Fibroblast of villous mesenchyme (primary cell): Measurements from ENCODE around the gene GRIK1. TPM values are rescaled to one million over a fixed set of nuclear protein-coding genes. Genes with fewer than 3 reads are reported as not detected.
A peak's percentile ranks its signal among the peaks of the same experiment; 100 is the strongest.

ENCODE experiments used
- DNase-seq: peaks from one replicate; pipeline ENCODE4 v3.0.0-alpha.2; 2010; ENCODE audit warnings: low read depth
- H3K4me3 ChIP-seq: 2 replicates; pipeline ENCODE4 v1.5.1; 2011; ENCODE audit warnings: low read depth, mild to moderate bottlenecking, low read length
- total RNA-seq: library from RNA; depleted of rRNA; stranded (reverse); fragments of >200 nt; gene quantifications from 2 replicates; pipeline ENCODE4 v1.2.3, GENCODE V29; 2012
- TF ChIP-seq, protein P1 (sequence below): IDR thresholded peaks from 2 replicates; pipeline ENCODE4 v1.5.1; 2012; ENCODE audit warnings: low read depth, mild to moderate bottlenecking, low read length; ENCODE audit not compliant: insufficient read depth

GRIK1 gene
- total RNA-seq, 1 donor, result under 0.01 TPM

DNA sequence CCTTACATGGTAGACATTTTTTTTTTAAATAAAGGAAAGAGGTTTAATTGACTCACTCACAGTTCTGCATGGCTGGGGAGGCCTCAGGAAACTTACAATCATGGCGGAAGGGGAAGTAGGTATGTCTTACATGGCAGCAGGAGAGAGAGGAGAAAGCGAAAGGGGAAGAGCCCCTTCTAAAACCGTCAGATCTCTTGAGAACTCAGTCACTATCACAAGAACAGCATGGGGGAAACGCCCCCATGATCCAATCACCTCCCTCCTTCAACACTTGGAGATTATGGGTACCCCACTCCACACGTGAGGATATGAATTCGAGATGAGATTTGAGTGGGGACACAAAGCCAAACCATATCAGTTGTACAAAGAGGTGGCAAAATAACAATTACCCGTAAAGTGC, 301.7 kb downstream of the GRIK1 start:
- H3K4me3 ChIP-seq, result no peak overlapping the region
- TF ChIP-seq, protein P1, sequence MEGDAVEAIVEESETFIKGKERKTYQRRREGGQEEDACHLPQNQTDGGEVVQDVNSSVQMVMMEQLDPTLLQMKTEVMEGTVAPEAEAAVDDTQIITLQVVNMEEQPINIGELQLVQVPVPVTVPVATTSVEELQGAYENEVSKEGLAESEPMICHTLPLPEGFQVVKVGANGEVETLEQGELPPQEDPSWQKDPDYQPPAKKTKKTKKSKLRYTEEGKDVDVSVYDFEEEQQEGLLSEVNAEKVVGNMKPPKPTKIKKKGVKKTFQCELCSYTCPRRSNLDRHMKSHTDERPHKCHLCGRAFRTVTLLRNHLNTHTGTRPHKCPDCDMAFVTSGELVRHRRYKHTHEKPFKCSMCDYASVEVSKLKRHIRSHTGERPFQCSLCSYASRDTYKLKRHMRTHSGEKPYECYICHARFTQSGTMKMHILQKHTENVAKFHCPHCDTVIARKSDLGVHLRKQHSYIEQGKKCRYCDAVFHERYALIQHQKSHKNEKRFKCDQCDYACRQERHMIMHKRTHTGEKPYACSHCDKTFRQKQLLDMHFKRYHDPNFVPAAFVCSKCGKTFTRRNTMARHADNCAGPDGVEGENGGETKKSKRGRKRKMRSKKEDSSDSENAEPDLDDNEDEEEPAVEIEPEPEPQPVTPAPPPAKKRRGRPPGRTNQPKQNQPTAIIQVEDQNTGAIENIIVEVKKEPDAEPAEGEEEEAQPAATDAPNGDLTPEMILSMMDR, result no peak
- DNase-seq, result no peak

DNA sequence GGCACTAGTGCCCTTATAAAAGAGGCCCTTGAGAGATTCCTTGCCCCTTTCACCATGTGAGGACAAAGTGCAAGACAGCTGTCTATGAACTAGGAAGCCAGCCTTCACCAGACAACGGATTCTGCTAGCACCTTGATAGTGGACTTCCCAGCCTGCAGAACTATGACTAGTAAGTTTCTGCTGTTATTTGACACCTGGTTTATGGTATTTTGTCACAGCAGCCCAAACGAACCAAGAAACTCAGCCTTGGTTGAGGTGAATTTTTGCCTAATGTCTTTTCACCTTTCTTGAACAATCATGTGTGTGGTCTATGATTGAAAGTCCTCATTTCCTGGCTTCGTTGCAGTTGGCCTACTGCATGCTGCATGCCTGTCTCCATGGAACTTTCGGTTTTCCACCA, 302.2 kb downstream of the GRIK1 start:
- DNase-seq, result no peak
- H3K4me3 ChIP-seq, result no peak overlapping the region
- TF ChIP-seq, protein P1, result no peak

DNA sequence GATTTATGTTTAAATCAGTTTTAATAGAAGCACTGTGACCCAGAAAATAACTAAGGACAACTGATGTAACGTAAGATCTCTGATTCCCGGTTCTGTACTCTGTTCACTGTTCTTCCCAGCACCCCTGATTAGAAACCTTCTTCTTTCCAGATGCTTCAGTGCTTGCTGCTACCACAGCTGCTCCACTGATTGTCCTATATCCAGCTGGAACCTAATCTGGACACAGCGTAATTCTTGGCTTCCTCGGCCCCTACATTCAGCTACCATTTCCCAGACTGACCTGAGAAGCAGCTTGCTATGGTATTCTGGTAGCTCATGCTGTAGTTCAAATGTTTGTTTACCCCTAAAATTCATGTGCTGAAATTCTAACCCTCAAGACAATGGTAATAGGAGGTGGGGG, 302.7 kb downstream of the GRIK1 start:
- TF ChIP-seq, protein P1, result no peak
- no peak overlapping the region for H3K4me3 ChIP-seq
- DNase-seq, result no peak

DNA sequence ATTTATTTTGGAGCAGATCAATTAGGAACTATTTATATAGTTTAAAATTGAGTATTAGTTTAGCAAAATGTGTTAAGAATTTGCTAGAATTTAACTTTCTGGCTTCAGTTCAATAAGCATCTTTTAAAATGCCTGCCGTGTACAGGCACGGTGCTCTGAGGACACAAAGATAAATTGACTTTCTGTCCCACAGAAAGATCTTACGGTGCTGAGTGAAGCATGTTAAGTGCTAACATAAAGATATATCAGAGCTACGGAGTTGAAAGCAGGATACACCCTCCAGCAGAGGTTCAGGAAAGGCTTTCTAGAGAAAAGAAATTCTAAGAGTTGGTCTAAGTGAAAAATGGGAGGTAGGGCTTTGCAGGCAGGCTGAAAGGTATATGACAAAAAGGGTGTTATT, 305.4 kb downstream of the GRIK1 start:
- no peak for DNase-seq

DNA sequence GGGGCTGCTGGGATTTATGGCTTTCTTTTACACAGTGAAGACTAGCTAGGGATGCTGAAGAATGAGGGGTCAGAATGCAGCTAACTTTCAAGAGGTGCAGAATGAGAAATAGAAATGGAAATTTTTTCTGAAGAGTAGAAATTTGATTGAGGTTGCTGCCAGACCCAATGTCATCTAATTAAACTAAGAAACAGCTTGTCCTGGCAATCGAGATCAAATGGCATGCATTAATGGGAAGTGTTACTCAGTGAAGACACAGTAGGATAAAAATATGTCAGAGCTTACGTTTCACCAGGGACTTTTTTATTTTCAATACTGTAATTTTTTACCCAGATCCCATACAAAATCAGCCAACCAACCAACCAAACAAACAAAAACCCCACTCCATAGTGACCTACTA, 306.0 kb downstream of the GRIK1 start:
- TF ChIP-seq, protein P1, result no peak
- DNase-seq, result no peak
- no peak overlapping the region for H3K4me3 ChIP-seq

More for the DNA sequence above, 305.4 kb downstream of the GRIK1 start:
- TF ChIP-seq, protein P1, result no peak
- no peak overlapping the region for H3K4me3 ChIP-seq

DNA sequence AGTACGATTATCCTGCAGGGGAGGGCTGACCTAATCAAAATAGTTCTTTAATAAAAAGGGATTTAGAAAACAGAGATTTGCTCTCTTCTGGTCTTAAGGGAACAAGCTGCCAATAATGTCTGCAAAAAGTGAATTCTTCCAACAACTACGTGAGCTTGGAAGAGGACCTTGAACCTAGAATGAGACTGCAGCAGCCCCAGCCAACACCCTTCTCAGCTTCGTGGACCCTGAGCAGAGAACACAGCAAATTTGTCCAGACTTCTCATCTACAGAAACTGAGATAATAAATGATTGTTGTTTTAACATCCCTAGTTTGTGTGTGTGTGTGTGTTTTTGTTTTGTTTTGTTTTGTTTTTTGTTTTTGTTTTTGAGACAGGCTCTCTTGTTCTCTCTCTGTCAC, 309.4 kb downstream of the GRIK1 start:
- no peak for DNase-seq
- TF ChIP-seq, protein P1, result no peak
- H3K4me3 ChIP-seq, result no peak overlapping the region

DNA sequence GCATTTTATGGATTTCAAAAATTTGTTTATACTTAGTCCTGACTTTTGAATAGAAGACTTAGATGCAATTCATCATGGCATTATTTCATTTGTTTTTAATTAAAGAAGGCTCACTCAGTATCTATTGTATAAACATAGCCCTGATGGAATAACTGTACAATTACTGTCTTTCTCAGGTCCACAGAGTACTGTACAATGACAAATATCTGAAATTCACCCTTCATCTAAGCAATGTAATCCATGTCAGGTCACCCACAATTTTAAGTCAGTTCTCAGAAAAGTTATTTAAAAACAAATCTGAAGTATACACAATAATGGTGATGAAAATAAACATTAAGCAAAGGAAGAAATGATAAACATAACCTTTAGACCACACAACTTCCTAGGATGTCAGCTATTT, 311.9 kb downstream of the GRIK1 start:
- TF ChIP-seq, protein P1, result no peak
- peak; percentile 27 for DNase-seq
- H3K4me3 ChIP-seq, result no peak overlapping the region
